ENCODE measurements around the gene ODF4. TPM values are rescaled to one million over a fixed set of nuclear protein-coding genes. Genes with fewer than 3 reads are reported as not detected.

Gene ODF4
- total and polyA plus RNA-seq, 2 of the 13 experiments (the other 11 are each of a cell fraction or from before 2014, with no cell fraction given) = not detected

DNA sequence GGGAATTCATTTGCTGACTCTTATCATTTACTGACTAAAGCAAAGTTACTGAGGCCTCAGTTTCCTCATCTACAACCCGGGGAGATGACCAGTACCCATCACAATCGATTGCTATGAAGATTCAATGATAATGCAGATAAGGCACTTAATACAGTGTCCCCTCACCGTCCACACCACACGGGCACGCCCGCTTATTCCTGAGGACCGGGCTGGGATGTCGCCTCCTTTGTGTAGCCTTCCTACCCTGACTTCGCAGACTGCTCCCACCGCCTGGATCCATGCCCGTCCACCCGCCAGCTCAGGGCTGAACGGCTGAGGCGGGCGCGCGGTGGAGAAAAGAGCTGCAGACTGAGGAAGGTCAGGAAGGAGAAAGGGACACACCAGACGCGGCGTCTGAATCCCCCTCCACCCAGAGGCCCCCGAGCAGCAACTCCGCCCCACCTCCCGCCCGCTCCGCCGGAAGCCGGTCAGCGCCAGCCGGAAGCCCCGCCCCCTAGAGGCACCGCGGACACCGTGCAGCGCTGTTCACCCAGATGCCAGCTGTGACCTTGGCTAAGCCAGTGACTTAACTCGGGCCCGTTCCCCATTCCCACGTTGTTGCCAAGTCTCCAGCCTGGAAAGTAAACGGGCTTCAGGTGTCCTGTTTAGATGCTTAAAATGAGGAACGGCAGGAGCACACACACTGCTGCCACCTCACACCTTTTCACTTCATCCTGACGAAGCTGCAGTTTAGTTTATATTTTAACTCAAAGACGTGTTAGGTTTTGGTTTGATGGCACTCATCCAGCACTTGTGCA lies 36.8 kb downstream of the ODF4 start, which contains the start of gene KRABD2 (continued):
- TF ChIP-seq POLR2A (IDR thresholded peaks at IDR 0.05; ENCODE audit: insufficient read depth in 1 of 2, low read depth in 2 of 2, low read length in 2 of 2) (peak; percentile 78 to 94), TBX2 (CRISPR knock-in tag; IDR thresholded peaks at IDR 0.05; ENCODE audit: borderline replicate concordance) (peak; percentile 66; the same call in 1 of the 2 replicates), WIZ (CRISPR knock-in tag; IDR thresholded peaks at IDR 0.05) (no peak), POLR2AphosphoS2 (IDR thresholded peaks at IDR 0.05; ENCODE audit: low read depth, low read length) (peak; percentile 91; the same call in 1 of the 2 replicates), SRSF9 (IDR thresholded peaks at IDR 0.05; ENCODE audit: borderline replicate concordance, insufficient read depth, low read depth, low read length, poor library complexity, severe bottlenecking) (no peak), TARDBP (CRISPR knock-in tag; IDR thresholded peaks at IDR 0.05) (no peak; the same call in 1 of the 2 replicates), HHEX (CRISPR knock-in tag; IDR thresholded peaks at IDR 0.05) (no peak), PCBP2 (optimal IDR thresholded peaks at IDR 0.05; ENCODE audit: low read depth, low read length, poor library complexity, severe bottlenecking) (no peak), HNRNPH1 (optimal IDR thresholded peaks at IDR 0.05; ENCODE audit: low read depth, low read length) (peak; percentile 94), ZNF550 (CRISPR knock-in tag; IDR thresholded peaks at IDR 0.05; ENCODE audit: borderline replicate concordance) (no peak), ZNF263 (CRISPR knock-in tag; IDR thresholded peaks at IDR 0.05) (peak; percentile 48; the same call in 1 of the 2 replicates), ZNF207 (IDR thresholded peaks at IDR 0.05; ENCODE audit: borderline replicate concordance) (no peak), SMARCC2 (IDR thresholded peaks at IDR 0.05) (no peak), TEAD3 (CRISPR knock-in tag; optimal IDR thresholded peaks at IDR 0.05; ENCODE audit: borderline replicate concordance) (peak; percentile 68), ZNF224 (CRISPR knock-in tag; IDR thresholded peaks at IDR 0.05) (no peak)
- TF ChIP-seq, protein P1, sequence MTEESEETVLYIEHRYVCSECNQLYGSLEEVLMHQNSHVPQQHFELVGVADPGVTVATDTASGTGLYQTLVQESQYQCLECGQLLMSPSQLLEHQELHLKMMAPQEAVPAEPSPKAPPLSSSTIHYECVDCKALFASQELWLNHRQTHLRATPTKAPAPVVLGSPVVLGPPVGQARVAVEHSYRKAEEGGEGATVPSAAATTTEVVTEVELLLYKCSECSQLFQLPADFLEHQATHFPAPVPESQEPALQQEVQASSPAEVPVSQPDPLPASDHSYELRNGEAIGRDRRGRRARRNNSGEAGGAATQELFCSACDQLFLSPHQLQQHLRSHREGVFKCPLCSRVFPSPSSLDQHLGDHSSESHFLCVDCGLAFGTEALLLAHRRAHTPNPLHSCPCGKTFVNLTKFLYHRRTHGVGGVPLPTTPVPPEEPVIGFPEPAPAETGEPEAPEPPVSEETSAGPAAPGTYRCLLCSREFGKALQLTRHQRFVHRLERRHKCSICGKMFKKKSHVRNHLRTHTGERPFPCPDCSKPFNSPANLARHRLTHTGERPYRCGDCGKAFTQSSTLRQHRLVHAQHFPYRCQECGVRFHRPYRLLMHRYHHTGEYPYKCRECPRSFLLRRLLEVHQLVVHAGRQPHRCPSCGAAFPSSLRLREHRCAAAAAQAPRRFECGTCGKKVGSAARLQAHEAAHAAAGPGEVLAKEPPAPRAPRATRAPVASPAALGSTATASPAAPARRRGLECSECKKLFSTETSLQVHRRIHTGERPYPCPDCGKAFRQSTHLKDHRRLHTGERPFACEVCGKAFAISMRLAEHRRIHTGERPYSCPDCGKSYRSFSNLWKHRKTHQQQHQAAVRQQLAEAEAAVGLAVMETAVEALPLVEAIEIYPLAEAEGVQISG (CRISPR knock-in tag; IDR thresholded peaks at IDR 0.05) = peak; percentile 88
- TF ChIP-seq, protein P2, sequence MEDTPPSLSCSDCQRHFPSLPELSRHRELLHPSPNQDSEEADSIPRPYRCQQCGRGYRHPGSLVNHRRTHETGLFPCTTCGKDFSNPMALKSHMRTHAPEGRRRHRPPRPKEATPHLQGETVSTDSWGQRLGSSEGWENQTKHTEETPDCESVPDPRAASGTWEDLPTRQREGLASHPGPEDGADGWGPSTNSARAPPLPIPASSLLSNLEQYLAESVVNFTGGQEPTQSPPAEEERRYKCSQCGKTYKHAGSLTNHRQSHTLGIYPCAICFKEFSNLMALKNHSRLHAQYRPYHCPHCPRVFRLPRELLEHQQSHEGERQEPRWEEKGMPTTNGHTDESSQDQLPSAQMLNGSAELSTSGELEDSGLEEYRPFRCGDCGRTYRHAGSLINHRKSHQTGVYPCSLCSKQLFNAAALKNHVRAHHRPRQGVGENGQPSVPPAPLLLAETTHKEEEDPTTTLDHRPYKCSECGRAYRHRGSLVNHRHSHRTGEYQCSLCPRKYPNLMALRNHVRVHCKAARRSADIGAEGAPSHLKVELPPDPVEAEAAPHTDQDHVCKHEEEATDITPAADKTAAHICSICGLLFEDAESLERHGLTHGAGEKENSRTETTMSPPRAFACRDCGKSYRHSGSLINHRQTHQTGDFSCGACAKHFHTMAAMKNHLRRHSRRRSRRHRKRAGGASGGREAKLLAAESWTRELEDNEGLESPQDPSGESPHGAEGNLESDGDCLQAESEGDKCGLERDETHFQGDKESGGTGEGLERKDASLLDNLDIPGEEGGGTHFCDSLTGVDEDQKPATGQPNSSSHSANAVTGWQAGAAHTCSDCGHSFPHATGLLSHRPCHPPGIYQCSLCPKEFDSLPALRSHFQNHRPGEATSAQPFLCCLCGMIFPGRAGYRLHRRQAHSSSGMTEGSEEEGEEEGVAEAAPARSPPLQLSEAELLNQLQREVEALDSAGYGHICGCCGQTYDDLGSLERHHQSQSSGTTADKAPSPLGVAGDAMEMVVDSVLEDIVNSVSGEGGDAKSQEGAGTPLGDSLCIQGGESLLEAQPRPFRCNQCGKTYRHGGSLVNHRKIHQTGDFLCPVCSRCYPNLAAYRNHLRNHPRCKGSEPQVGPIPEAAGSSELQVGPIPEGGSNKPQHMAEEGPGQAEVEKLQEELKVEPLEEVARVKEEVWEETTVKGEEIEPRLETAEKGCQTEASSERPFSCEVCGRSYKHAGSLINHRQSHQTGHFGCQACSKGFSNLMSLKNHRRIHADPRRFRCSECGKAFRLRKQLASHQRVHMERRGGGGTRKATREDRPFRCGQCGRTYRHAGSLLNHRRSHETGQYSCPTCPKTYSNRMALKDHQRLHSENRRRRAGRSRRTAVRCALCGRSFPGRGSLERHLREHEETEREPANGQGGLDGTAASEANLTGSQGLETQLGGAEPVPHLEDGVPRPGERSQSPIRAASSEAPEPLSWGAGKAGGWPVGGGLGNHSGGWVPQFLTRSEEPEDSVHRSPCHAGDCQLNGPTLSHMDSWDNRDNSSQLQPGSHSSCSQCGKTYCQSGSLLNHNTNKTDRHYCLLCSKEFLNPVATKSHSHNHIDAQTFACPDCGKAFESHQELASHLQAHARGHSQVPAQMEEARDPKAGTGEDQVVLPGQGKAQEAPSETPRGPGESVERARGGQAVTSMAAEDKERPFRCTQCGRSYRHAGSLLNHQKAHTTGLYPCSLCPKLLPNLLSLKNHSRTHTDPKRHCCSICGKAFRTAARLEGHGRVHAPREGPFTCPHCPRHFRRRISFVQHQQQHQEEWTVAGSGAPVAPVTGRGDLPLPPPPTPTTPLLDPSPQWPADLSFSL (CRISPR knock-in tag; IDR thresholded peaks at IDR 0.05) = no peak
- TF ChIP-seq, protein P3, sequence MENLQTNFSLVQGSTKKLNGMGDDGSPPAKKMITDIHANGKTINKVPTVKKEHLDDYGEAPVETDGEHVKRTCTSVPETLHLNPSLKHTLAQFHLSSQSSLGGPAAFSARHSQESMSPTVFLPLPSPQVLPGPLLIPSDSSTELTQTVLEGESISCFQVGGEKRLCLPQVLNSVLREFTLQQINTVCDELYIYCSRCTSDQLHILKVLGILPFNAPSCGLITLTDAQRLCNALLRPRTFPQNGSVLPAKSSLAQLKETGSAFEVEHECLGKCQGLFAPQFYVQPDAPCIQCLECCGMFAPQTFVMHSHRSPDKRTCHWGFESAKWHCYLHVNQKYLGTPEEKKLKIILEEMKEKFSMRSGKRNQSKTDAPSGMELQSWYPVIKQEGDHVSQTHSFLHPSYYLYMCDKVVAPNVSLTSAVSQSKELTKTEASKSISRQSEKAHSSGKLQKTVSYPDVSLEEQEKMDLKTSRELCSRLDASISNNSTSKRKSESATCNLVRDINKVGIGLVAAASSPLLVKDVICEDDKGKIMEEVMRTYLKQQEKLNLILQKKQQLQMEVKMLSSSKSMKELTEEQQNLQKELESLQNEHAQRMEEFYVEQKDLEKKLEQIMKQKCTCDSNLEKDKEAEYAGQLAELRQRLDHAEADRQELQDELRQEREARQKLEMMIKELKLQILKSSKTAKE (CRISPR knock-in tag; IDR thresholded peaks at IDR 0.05; ENCODE audit: borderline replicate concordance) = peak; percentile 14; the same call in 1 of the 2 replicates
